ENCODE data around the gene MILR1.

The MILR1 gene

DNA sequence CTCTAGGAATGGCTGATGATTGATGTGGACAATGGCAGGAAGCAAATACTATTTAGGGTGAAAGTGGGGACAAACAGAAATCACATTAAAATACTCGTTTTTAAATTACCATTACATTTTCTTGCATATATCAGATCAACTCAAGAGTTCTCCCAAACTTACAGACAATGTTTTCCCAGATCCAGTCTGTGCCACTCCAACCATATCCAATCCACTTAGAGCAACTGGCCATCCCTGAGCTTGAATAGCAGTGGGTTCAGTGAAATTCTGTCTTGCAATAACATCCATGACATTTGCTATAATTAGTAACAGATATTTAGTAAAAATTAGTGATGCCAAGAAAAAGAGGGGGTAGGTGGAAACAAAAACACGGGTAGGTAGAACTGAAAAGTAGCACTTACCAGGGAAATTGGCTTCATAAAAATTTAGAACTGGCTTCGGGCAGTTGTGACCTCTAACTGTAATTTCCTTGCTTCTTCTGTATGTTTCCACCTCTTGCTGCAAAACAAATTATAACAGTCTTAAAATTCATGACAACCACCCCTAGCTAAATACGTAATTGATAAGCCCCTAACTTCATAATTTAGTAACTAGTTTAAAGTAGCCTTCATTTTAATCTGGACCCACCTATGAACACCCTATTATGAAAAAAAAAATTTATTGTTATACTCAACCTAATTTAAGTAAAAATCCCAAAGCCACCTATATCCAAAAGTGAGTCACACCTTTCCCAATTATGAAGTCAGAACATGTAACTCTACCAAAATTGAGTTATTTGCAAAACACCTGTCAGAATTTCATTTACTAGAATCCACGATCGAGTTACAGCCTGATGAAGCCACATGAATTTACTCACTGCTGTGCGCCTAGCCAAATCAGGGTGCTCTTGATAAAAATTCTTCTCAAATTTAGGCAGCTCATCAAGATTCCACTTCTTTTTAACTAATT, 55.2 kb downstream of the MILR1 start:
- no peak for DNase-seq

- DNase-seq, result no peak
Measured at GRCh38 chr17:64504769-64505339, 55.9 kb downstream of the MILR1 start.

DNA sequence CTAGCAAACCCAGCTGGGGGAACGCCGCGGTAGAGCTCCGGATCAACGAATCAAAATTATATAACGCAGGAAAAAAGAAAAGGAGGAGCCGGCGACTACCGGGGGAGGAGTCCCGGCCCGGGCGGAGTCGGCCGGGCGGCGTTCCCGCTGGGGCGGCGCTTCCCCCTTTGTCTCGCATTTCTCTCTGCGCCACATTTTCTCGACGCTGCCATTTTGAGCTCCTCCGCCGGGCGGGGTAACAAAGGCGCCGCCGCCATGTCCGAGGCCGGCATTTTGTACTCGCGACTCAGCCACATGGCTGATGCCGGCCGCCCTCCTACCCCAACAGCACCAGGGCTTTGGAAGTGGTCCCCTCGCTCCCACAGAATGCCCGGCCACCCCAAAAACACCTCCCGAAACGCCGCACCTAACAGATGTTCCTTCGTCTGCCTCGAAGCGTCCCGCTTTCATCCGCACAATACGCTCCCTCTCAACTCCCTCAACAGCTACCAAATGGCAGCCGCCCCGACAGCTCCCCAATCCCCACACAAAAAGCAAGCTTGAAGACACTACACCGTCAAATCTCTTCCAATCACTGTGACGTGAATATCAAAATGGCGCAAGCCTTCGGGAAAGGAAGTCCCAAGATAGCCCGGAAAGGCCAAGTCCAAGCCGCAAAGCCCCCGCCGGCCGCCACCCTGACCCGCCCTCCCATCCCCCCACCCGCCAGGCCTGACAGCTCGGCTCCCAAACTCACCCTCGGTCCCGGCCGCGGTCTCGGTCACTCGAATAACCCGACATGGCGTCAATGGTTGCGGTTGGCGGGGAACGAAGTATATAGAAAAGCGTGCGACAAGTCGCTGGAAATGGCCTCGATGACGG, 56.7 kb downstream of the MILR1 start:
- DNase-seq, result peak; percentile 53 to 96 (median 76)

- peak; percentile 92 to 99 (median 97) for DNase-seq
Measured at GRCh38 chr17:64506201-64506575, 57.3 kb downstream of the MILR1 start, which contains the start of gene DDX5. Gene DDX5 (minus strand): TSS chr17:64506289. CDS start chr17:64506119, 170 bp downstream.

DNA sequence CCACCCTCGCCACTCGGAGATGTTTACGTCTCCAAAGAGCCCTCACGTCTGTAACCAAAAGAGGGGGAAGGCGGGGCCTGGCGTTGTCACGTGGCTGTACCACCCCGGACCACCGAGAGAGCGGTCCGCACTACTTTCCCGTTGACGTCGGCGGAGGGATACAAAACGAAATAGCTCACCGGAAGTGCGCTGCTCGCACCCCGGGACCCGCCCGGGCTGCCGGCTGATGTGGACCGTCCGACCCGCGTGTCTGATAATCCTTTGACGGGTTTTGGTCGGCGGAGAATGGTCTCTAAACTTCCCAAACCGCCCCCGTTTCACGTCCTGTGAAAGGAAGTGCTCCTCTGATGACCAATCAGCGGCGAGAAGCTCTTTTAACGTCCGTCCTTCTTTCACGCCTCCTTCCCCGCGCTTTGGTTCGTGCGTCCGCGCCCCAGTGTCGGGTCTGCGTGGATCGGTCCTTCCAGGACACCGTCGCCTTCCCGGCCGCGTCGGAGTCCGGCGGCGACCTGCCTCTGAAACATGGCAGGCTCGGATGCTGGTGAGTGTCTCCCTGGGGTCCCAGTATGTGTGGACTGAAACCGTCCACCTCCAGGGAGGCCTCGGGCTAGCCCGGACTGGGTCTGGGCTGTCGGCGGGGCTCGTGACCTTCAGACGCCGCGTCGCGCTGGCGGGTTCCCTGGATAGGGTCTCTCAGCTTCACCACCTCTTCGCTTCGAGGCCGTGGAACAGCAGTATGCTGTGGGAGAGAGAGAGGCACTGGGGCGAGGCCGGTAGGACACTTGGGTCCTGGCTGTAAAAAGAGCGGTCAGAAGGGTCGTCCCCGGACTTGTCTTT, 57.9 kb downstream of the MILR1 start, which contains the start of gene CEP95:
Gene CEP95 (plus strand): TSS at position 402 of the 837 bp plus-strand sequence. CDS start 121 bp downstream, at position 523.
- peak in 4 of 5 experiments; percentile 84 to 97 (median 94) for DNase-seq

DNA sequence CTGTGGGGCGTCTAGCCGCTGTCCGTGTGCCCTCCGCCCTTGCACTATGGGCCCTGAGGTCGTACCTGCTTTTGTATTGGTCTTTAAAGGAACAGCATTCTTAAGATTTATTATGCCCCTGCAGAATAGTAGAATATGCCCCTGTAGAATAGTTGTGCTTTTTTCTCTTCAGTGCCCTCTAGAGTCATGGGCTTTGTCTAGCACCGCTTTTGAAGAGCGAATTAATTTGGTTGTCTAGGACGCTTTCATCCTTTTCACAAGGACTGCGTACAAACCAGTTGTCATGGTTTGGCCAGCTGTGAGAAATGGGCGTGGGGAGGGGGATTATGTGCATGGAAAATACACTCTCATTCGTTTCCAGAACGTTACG, 58.5 kb downstream of the MILR1 start:
- peak in 2 of 5 experiments; percentile 53 to 83 for DNase-seq

- DNase-seq, result no peak
Measured at GRCh38 chr17:64508683-64509082, 59.8 kb downstream of the MILR1 start.

- no peak for DNase-seq
Measured at GRCh38 chr17:64509179-64509578, 60.3 kb downstream of the MILR1 start.

DNA sequence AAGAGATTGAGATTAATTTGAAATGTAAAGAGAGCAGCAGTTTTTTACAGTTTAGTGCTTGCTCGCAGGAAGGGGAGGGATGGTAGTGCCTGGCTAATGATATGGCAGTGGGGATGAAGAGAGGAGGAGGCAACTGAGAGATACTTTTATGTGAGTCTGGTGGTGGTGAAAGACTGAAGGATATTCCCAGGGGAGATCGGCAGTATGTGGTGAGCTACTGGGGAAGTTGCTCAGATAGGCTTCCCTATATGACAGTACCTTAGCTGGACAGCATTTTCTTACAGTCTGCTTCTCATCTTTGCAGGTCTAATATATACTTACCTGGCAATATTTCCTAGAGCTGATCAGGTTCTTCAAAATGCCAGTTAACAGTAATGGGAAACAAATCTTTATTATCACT, 66.5 kb downstream of the MILR1 start:
- DNase-seq, result no peak

DNA sequence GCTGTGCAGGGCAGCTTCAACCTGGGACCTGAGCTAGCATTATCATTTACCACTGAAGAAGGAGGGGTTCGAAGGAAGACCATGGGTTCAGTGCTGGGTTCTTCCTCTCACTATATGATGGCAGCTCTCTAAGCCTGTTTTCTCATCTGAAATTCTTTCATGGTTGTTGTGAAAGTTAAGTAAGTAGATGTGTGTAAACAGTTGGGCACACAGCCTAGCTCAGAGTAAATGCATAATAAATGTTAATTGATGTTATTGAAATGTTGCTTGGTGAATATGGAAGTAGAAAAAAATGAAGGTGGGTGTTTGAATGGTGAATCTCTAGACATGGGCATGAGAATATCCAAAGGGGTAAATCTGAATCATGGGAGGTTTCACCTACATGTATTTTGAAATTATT, 66.9 kb downstream of the MILR1 start:
- DNase-seq, result no peak

Data from T-helper 2 cell (primary cell).